Prostate gland (tissue), 2 donors: Measurements from ENCODE around the gene SCLT1. TPM values are rescaled to one million over a fixed set of nuclear protein-coding genes. Genes with fewer than 3 reads are reported as not detected.
A peak's percentile ranks its signal among the peaks of the same experiment; 100 is the strongest.

ENCODE experiments used
- DNase-seq: peaks from one replicate; pipeline ENCODE4 v3.0.0-alpha.2; 2019; ENCODE audit warnings: low spot score
- H3K27ac ChIP-seq, 2 donors: fragments of 200-600 bp; sonication (generic); 2 replicates each; pipeline ENCODE4 v1.5.1; 2017 to 2019
- H3K27me3 ChIP-seq: fragments of 200-600 bp; sonication (generic); replicated peaks from 2 replicates; pipeline ENCODE4 v1.5.1; 2019; ENCODE audit not compliant: insufficient read depth
- H3K36me3 ChIP-seq, 2 donors: fragments of 200-600 bp; sonication (generic); 1 replicate in 1 of 2; 2 replicates in 1 of 2; pipeline versions ENCODE4 v1.5.1 to v1.8.1; 2017 to 2019
- H3K4me1 ChIP-seq: fragments of 200-600 bp; sonication (generic); replicated peaks from 2 replicates; pipeline ENCODE4 v1.5.1; 2019
- H3K4me3 ChIP-seq, 2 donors: fragments of 200-600 bp; sonication (generic); 2 replicates each; pipeline ENCODE4 v1.5.1; 2017 to 2019
- H3K9me3 ChIP-seq: fragments of 200-600 bp; sonication (generic); 2 replicates; pipeline ENCODE4 v1.5.1; 2017
- POLR2A ChIP-seq: fragments of 450-650 bp; IDR thresholded peaks from one replicate; pipeline ENCODE4 v1.6.1; 2016; ENCODE audit warnings: antibody characterized with exemption, mild to moderate bottlenecking
- POLR2AphosphoS5 ChIP-seq: sonication (generic); formaldehyde crosslinking; IDR thresholded peaks from one replicate; pipeline ENCODE4 v1.6.1; 2017; ENCODE audit warnings: antibody characterized with exemption
- WGBS: methylation state at CpG from one replicate; pipeline ENCODE4 v1.1.5; 2018; 5-methylcytosine and 5-hydroxymethylcytosine counted together
- intact Hi-C: fragments of 100-400 bp; cut with DNase I; formaldehyde crosslinking; loops from one replicate; pipeline ENCODE4 v1.14.2; 2022
- total RNA-seq, 2 donors: library from RNA; depleted of rRNA; stranded (reverse); fragments of >200 nt; gene quantifications; one replicate each; pipeline ENCODE4 v1.1.0, GENCODE V29; 2016
- TF ChIP-seq, protein P1 (sequence below), 4 experiments: fragments of 200-600 bp in 2 of 4; fragments of 450-650 bp in 2 of 4; sonication (generic) in 2 of 4; IDR thresholded peaks; 1 replicate in 3 of 4; 2 replicates in 1 of 4; pipeline ENCODE4 v1.5.1; 2016 to 2019; ENCODE audit warnings: antibody characterized with exemption in 4 of 4, mild to moderate bottlenecking in 2 of 4, moderate library complexity in 2 of 4

Gene SCLT1
- total RNA-seq, 2 donors from 2014 or later, result 6.6 to 7.0 TPM

DNA sequence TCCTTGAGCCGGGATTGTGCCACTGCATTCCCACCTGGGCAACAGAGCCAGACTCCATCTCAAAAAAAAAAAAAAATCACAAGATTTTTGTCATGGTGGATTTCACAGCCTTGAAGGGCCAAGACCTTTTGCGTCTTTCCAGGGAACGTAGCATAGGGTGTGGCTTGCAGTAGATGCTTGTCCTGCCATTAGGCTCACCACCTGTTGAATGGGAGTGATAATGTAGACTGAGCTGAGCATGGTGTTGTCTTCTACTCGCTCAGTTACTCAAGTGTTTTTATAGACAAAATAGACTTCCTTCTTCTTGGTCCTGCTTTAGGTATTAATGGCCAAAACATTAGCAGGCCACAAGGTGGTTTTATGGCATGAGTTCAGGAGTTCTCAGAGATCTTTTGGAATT, 243.1 kb downstream of the SCLT1 start:
- Histone ChIP-seq H3K36me3 (peaks cover 3 to 5% of the 10 kb centered on the region in 2 donors), H3K9me3 (no peaks in the 10 kb centered on the region), H3K4me1 (peaks cover 4% of the 10 kb centered on the region), H3K27me3 (no peaks in the 10 kb centered on the region), H3K4me3 (no peak overlapping the region), H3K27ac (no peak overlapping the region)
- DNase-seq, result no peak
- intact Hi-C loops, result no loop called here
- 100% methylated on average over 4 of the region's 4 CpGs for WGBS
- TF ChIP-seq, protein P1, sequence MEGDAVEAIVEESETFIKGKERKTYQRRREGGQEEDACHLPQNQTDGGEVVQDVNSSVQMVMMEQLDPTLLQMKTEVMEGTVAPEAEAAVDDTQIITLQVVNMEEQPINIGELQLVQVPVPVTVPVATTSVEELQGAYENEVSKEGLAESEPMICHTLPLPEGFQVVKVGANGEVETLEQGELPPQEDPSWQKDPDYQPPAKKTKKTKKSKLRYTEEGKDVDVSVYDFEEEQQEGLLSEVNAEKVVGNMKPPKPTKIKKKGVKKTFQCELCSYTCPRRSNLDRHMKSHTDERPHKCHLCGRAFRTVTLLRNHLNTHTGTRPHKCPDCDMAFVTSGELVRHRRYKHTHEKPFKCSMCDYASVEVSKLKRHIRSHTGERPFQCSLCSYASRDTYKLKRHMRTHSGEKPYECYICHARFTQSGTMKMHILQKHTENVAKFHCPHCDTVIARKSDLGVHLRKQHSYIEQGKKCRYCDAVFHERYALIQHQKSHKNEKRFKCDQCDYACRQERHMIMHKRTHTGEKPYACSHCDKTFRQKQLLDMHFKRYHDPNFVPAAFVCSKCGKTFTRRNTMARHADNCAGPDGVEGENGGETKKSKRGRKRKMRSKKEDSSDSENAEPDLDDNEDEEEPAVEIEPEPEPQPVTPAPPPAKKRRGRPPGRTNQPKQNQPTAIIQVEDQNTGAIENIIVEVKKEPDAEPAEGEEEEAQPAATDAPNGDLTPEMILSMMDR (IDR thresholded peaks at IDR 0.05), result no peak
- TF ChIP-seq POLR2A (no peak), POLR2AphosphoS5 (no peak)

- H3K27me3 ChIP-seq, result no peaks in the 10 kb centered on the region
- peaks cover 2 to 3% of the 10 kb centered on the region in 2 donors for H3K36me3 ChIP-seq
- H3K4me3 ChIP-seq, result no peak overlapping the region
- TF ChIP-seq POLR2A, result no peak
- TF ChIP-seq POLR2AphosphoS5, result no peak
- TF ChIP-seq, protein P1 (IDR thresholded peaks at IDR 0.05), result no peak
- no peak overlapping the region for H3K27ac ChIP-seq
- 96% methylated on average over 3 of the region's 3 CpGs for WGBS
- intact Hi-C loops, result no loop called here
- no peaks in the 10 kb centered on the region for H3K9me3 ChIP-seq
- no peak for DNase-seq
- peaks cover 19% of the 10 kb centered on the region for H3K4me1 ChIP-seq
Observed at GRCh38 chr4:128848461-128848860, 244.9 kb downstream of the SCLT1 start.

GRCh38 chr4:128847082-128847724, 246.1 kb downstream of the SCLT1 start:
- no peaks in the 10 kb centered on the region for H3K9me3 ChIP-seq
- intact Hi-C loops, result no loop called here
- TF ChIP-seq POLR2AphosphoS5 (peak; percentile 62), POLR2A (no peak)
- TF ChIP-seq, protein P1 (IDR thresholded peaks at IDR 0.05), result no peak
- peaks cover 0 to 3% of the 10 kb centered on the region in 2 donors for H3K36me3 ChIP-seq
- no peak overlapping the region for H3K4me3 ChIP-seq
- 82% methylated on average over 7 of the region's 7 CpGs for whole genome bisulfite sequencing
- peaks cover 19% of the 10 kb centered on the region for H3K4me1 ChIP-seq
- H3K27me3 ChIP-seq, result no peaks in the 10 kb centered on the region
- no peak overlapping the region for H3K27ac ChIP-seq
- peak; percentile 12 for DNase-seq

GRCh38 chr4:128846063-128846462, 247.3 kb downstream of the SCLT1 start:
- peak; percentile 9 for DNase-seq
- intact Hi-C loops, result no loop called here
- H3K4me3 ChIP-seq, result no peak overlapping the region
- no peaks in the 10 kb centered on the region for H3K27me3 ChIP-seq
- no peaks in the 10 kb centered on the region for H3K9me3 ChIP-seq
- 91% methylated on average over 4 of the region's 4 CpGs for WGBS
- TF ChIP-seq POLR2AphosphoS5 (no peak), POLR2A (no peak)
- TF ChIP-seq, protein P1 (IDR thresholded peaks at IDR 0.05), result no peak
- peaks cover 0 to 3% of the 10 kb centered on the region in 2 donors for H3K36me3 ChIP-seq
- H3K4me1 ChIP-seq, result peaks cover 19% of the 10 kb centered on the region
- no peak overlapping the region for H3K27ac ChIP-seq

GRCh38 chr4:128844931-128845330, 248.4 kb downstream of the SCLT1 start:
- Histone ChIP-seq H3K4me1 (peaks cover 19% of the 10 kb centered on the region), H3K27me3 (no peaks in the 10 kb centered on the region), H3K4me3 (no peak overlapping the region), H3K36me3 (peaks cover 0 to 3% of the 10 kb centered on the region in 2 donors), H3K9me3 (no peaks in the 10 kb centered on the region), H3K27ac (peak overlapping the region; percentile 16 to 64)
- intact Hi-C loops, result no loop called here
- peak; percentile 46 for DNase-seq
- WGBS, result 41% methylated on average over 4 of the region's 4 CpGs
- peak; percentile 96 for TF ChIP-seq POLR2AphosphoS5
- TF ChIP-seq POLR2A, result no peak
